GM12878 (cell line): ENCODE data around the gene FGR.
"Not testable (repeated sequence)": the region's sequence is repeated elsewhere in the genome, so short reads cannot be mapped to it uniquely, and the experiment has no call there.

Experiments
- BACH1 ChIP-seq: fragments of 450-650 bp; IDR thresholded peaks from 2 replicates; pipeline ENCODE4 v1.6.1; 2017; ENCODE audit warnings: mild to moderate bottlenecking, borderline replicate concordance
- BHLHE40 ChIP-seq, 2 experiments: fragments of 450-650 bp in 1 of 2; IDR thresholded peaks; 2 replicates each; pipeline ENCODE4 v1.6.1; 2011 to 2017; ENCODE audit warnings: low read depth in 2 of 2, borderline replicate concordance in 1 of 2, improper control_type of control experiment in 1 of 2, low read length in 1 of 2, mild to moderate bottlenecking in 1 of 2
- CHD1 ChIP-seq: IDR thresholded peaks from 2 replicates; pipeline ENCODE4 v1.6.1; 2012; ENCODE audit warnings: low read depth, low read length, improper control_type of control experiment
- EGR1 ChIP-seq, 2 experiments: IDR thresholded peaks; 1 replicate in 1 of 2; 2 replicates in 1 of 2; pipeline ENCODE4 v1.6.1; 2011 to 2012; ENCODE audit warnings: low read depth in 2 of 2, low read length in 2 of 2, borderline replicate concordance in 1 of 2, mild to moderate bottlenecking in 1 of 2, moderate library complexity in 1 of 2
- FOXM1 ChIP-seq: IDR thresholded peaks from 2 replicates; pipeline ENCODE4 v1.6.1; 2012; ENCODE audit warnings: low read depth, mild to moderate bottlenecking, inconsistent platforms, low read length, moderate library complexity
- JUND ChIP-seq: IDR thresholded peaks from 2 replicates; pipeline ENCODE4 v1.6.1; 2012; ENCODE audit warnings: low read depth, mild to moderate bottlenecking, low read length, improper control_type of control experiment, moderate library complexity
- NFYB ChIP-seq: IDR thresholded peaks from 2 replicates; pipeline ENCODE4 v1.6.1; 2011; ENCODE audit warnings: low read depth, mild to moderate bottlenecking, low read length, improper control_type of control experiment, moderate library complexity; ENCODE audit not compliant: insufficient read depth
- NR2F1 ChIP-seq: fragments of 450-650 bp; conservative IDR thresholded peaks from 2 replicates; pipeline ENCODE4 v1.6.1; 2017; ENCODE audit warnings: mild to moderate bottlenecking
- POLR2AphosphoS5 ChIP-seq: IDR thresholded peaks from 2 replicates; pipeline ENCODE4 v1.6.1; 2011; ENCODE audit warnings: mild to moderate bottlenecking, low read length, inconsistent platforms
- TAF1 ChIP-seq: IDR thresholded peaks from 2 replicates; pipeline ENCODE4 v1.6.1; 2011; ENCODE audit warnings: mild to moderate bottlenecking, low read depth, low read length, borderline replicate concordance
- TCF12 ChIP-seq: IDR thresholded peaks from 2 replicates; pipeline ENCODE4 v1.6.1; 2011; ENCODE audit warnings: low read depth, mild to moderate bottlenecking, low read length
- TF ChIP-seq, protein P1 (sequence below), 3 experiments: IDR thresholded peaks in 2 of 3; conservative IDR thresholded peaks in 1 of 3; 2 replicates each; pipeline ENCODE4 v1.5.1; 2011; ENCODE audit warnings: low read depth in 3 of 3, low read length in 3 of 3, mild to moderate bottlenecking in 3 of 3, control low read depth in 2 of 3, moderate library complexity in 2 of 3, inconsistent platforms in 1 of 3, mixed read lengths in 1 of 3; ENCODE audit not compliant: control insufficient read depth in 2 of 3, insufficient read depth in 1 of 3; ENCODE audit errors: extremely low read depth in 1 of 3
- TF ChIP-seq, protein P2 (sequence below): fragments of 450-650 bp; IDR thresholded peaks from 2 replicates; pipeline ENCODE4 v1.6.1; 2017; ENCODE audit warnings: antibody characterized with exemption, mild to moderate bottlenecking, moderate library complexity

DNA sequence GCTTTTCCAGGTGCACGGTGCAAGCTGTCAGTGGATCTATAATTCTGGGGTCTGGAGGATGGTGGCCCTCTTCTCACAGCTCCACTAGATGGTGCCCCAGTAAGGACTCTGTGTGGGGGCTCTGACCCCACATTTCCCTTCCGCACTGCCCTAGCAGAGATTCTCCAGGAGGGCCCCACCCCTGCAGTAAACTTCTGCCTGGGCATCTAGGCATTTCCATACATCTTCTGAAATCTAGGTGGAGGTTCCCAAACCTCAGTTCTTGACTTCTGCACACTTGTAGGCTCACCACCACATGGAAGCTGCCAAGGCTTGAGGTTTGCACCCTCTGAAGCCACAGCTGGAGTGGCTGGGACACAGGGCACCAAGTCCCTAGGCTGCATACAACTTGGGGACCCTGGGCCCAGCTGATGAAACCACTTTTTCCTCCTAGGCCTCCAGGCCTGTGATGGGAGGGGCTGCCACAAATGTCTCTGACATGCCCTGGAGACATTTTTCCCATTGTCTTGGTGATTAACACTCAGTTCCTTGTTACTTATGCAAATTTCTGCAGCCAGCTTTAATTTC is 45.3 kb upstream of the FGR start:
- TF ChIP-seq, protein P1, sequence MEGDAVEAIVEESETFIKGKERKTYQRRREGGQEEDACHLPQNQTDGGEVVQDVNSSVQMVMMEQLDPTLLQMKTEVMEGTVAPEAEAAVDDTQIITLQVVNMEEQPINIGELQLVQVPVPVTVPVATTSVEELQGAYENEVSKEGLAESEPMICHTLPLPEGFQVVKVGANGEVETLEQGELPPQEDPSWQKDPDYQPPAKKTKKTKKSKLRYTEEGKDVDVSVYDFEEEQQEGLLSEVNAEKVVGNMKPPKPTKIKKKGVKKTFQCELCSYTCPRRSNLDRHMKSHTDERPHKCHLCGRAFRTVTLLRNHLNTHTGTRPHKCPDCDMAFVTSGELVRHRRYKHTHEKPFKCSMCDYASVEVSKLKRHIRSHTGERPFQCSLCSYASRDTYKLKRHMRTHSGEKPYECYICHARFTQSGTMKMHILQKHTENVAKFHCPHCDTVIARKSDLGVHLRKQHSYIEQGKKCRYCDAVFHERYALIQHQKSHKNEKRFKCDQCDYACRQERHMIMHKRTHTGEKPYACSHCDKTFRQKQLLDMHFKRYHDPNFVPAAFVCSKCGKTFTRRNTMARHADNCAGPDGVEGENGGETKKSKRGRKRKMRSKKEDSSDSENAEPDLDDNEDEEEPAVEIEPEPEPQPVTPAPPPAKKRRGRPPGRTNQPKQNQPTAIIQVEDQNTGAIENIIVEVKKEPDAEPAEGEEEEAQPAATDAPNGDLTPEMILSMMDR (IDR thresholded peaks at IDR 0.05 in 2 of 3, conservative IDR thresholded peaks at IDR 0.05 in 1 of 3; ENCODE audit: control insufficient read depth in 2 of 3, extremely low read depth in 1 of 3, insufficient read depth in 1 of 3, low read depth in 3 of 3, low read length in 3 of 3) = not testable (repeated sequence)
- not testable (repeated sequence) for TF ChIP-seq POLR2AphosphoS5; TAF1; BACH1; CHD1; NFYB; TCF12; JUND; EGR1 (IDR thresholded peaks at IDR 0.05; ENCODE audit: borderline replicate concordance in 1 of 2, low read depth in 2 of 2, low read length in 2 of 2); BHLHE40 (IDR thresholded peaks at IDR 0.05; ENCODE audit: borderline replicate concordance in 1 of 2, low read depth in 2 of 2, low read length in 1 of 2); NR2F1; FOXM1
- TF ChIP-seq, protein P2, sequence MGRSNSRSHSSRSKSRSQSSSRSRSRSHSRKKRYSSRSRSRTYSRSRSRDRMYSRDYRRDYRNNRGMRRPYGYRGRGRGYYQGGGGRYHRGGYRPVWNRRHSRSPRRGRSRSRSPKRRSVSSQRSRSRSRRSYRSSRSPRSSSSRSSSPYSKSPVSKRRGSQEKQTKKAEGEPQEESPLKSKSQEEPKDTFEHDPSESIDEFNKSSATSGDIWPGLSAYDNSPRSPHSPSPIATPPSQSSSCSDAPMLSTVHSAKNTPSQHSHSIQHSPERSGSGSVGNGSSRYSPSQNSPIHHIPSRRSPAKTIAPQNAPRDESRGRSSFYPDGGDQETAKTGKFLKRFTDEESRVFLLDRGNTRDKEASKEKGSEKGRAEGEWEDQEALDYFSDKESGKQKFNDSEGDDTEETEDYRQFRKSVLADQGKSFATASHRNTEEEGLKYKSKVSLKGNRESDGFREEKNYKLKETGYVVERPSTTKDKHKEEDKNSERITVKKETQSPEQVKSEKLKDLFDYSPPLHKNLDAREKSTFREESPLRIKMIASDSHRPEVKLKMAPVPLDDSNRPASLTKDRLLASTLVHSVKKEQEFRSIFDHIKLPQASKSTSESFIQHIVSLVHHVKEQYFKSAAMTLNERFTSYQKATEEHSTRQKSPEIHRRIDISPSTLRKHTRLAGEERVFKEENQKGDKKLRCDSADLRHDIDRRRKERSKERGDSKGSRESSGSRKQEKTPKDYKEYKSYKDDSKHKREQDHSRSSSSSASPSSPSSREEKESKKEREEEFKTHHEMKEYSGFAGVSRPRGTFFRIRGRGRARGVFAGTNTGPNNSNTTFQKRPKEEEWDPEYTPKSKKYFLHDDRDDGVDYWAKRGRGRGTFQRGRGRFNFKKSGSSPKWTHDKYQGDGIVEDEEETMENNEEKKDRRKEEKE = not testable (repeated sequence)
